ENCODE measurements around the gene DOK3. TPM values are rescaled to one million over a fixed set of nuclear protein-coding genes. Genes with fewer than 3 reads are reported as not detected.

Gene DOK3
- total and polyA plus RNA-seq, 10 of the 15 experiments (the other 5 are each of a cell fraction or from before 2014, with no cell fraction given): 6.6 to 107 (median 52.1) TPM

- TF ChIP-seq TARDBP (IDR thresholded peaks at IDR 0.05; ENCODE audit: borderline replicate concordance): no peak
- no peak for TF ChIP-seq RCOR1 (conservative IDR thresholded peaks at IDR 0.05; ENCODE audit: low read depth, low read length)
- TF ChIP-seq DPF2 (IDR thresholded peaks at IDR 0.05): 0 out of 2 replicates have a peak, but pooled peaks have one; percentile 8
- no peak; the same call in 1 of the 2 replicates for TF ChIP-seq HDGF (IDR thresholded peaks at IDR 0.05)
- TF ChIP-seq EP300 (IDR thresholded peaks at IDR 0.05; ENCODE audit: borderline replicate concordance in 1 of 2, control insufficient read depth in 1 of 2, low read depth in 2 of 2, low read length in 2 of 2): no peak
- peak; percentile 76 for TF ChIP-seq TCF12 (IDR thresholded peaks at IDR 0.05; ENCODE audit: low read depth, low read length)
- TF ChIP-seq JUNB (IDR thresholded peaks at IDR 0.05): no peak
- TF ChIP-seq FOXM1 (IDR thresholded peaks at IDR 0.05; ENCODE audit: low read depth, low read length): no peak
- TF ChIP-seq USF1 (IDR thresholded peaks at IDR 0.05; ENCODE audit: borderline replicate concordance, extremely low read length, insufficient read depth, low read depth, low read length): no peak
- TF ChIP-seq CUX1 (IDR thresholded peaks at IDR 0.05; ENCODE audit: insufficient replicate concordance, low read depth, low read length): no peak
- TF ChIP-seq CHD4 (IDR thresholded peaks at IDR 0.05): no peak
- no peak for TF ChIP-seq BRCA1 (IDR thresholded peaks at IDR 0.05; ENCODE audit: low read depth, low read length)
- TF ChIP-seq ZBTB40 (IDR thresholded peaks at IDR 0.05; ENCODE audit: borderline replicate concordance): no peak
- TF ChIP-seq RAD21 (IDR thresholded peaks at IDR 0.05; ENCODE audit: insufficient read depth, low read depth, low read length): no peak
- TF ChIP-seq CHD1 (IDR thresholded peaks at IDR 0.05; ENCODE audit: low read depth, low read length): no peak
- no peak for TF ChIP-seq SUPT20H (IDR thresholded peaks at IDR 0.05; ENCODE audit: borderline replicate concordance, control insufficient read depth, low read depth, low read length)
- peak; percentile 43 for TF ChIP-seq NKRF (conservative IDR thresholded peaks at IDR 0.05)
- no peak for TF ChIP-seq ESRRA (IDR thresholded peaks at IDR 0.05; ENCODE audit: low read length)
Measured at GRCh38 chr5:177509381-177509951, at the start of gene DOK3 (continued).

Data from GM12878 (cell line).